Left lung (tissue), 10 donors: Measurements from ENCODE around the gene TRIL. TPM values are rescaled to one million over a fixed set of nuclear protein-coding genes. Genes with fewer than 3 reads are reported as not detected.

ENCODE experiments used
- ATAC-seq: fragments of 200-7000 bp; cut with Tn5 transposase; one replicate; pipeline ENCODE4 v1.9.1; 2020; ENCODE audit warnings: moderate library complexity
- DNase-seq, 4 donors: peaks; one replicate each; pipeline ENCODE4 v3.0.0-alpha.2; 2013 to 2020
- H3K27ac ChIP-seq, 2 donors: fragments of 200-600 bp; sonication (generic) in 1 of 2; one replicate each; pipeline versions ENCODE4 v1.5.0 to v1.8.0; 2020 to 2021
- H3K27me3 ChIP-seq, 2 donors: fragments of 200-600 bp; sonication (generic) in 1 of 2; one replicate each; pipeline versions ENCODE4 v1.5.0 to v1.8.0; 2020 to 2021
- H3K36me3 ChIP-seq, 2 donors: fragments of 200-600 bp; sonication (generic) in 1 of 2; one replicate each; pipeline versions ENCODE4 v1.5.0 to v1.8.0; 2020 to 2021
- H3K4me1 ChIP-seq, 2 donors: fragments of 200-600 bp; one replicate each; pipeline ENCODE4 v1.8.0; 2021
- H3K4me3 ChIP-seq, 2 donors: fragments of 200-600 bp; sonication (generic) in 1 of 2; one replicate each; pipeline versions ENCODE4 v1.5.0 to v1.8.0; 2020 to 2021; ENCODE audit warnings: mild to moderate bottlenecking in 1 of 2
- H3K9me3 ChIP-seq, 2 donors: fragments of 200-600 bp; sonication (generic) in 1 of 2; one replicate each; pipeline versions ENCODE4 v1.5.0 to v1.8.0; 2020 to 2021
- CTCF ChIP-seq, 2 donors: fragments of 200-600 bp; sonication (generic) in 1 of 2; IDR thresholded peaks; one replicate each; pipeline versions ENCODE4 v1.5.0 to v1.8.0; 2021; ENCODE audit warnings: antibody characterized with exemption in 2 of 2
- intact Hi-C, 2 donors: fragments of 100-400 bp; cut with DNase I; formaldehyde crosslinking; loops; one replicate each; pipeline versions ENCODE4 v1.11.2 to v1.14.2; 2022
- polyA plus RNA-seq, 6 donors: library from polyadenylated mRNA; unstranded; fragments of 120-200 nt; gene quantifications; one replicate each; pipeline ENCODE4 v1.2.1, GENCODE V29; 2013; ENCODE audit not compliant: insufficient read length in 6 of 6
- total RNA-seq, 2 donors: library from RNA; stranded (reverse); fragmentation: NEBNext Ultra II Directional; extraction: Animal tissue kit (Norgen Biotek cat#: 25700); gene quantifications; one replicate each; pipeline ENCODE4 v1.2.1, GENCODE V29; 2021
- donor health status: DM: no; HTN: yes; CAD: no.
- donor health status: DM: no; HTN: no; CAD: no.

Gene TRIL
- total and polyA plus RNA-seq, 8 donors: 2.9 to 58.2 (median 48.7) TPM

- H3K27ac ChIP-seq: no peak overlapping the region
- ATAC-seq (peak; percentile 96), DNase-seq (peak; percentile 70 to 93 (median 84))
- TF ChIP-seq CTCF (IDR thresholded peaks at IDR 0.05): peak; percentile 73 to 87
- intact Hi-C loops: loop anchor here (5.0 to 10.0 kb wide), 3 partner anchors 175 to 478 kb away; no protein-coding TSS in a partner anchor
- peaks cover 0 to 22% of the 10 kb centered on the region in 2 donors for H3K4me1 ChIP-seq
- H3K36me3 ChIP-seq: no peaks in the 10 kb centered on the region
- H3K4me3 ChIP-seq: peak overlapping the region; percentile 29 to 42
- H3K27me3 ChIP-seq: peaks cover 0 to 10% of the 10 kb centered on the region in 2 donors
- no peaks in the 10 kb centered on the region for H3K9me3 ChIP-seq
These were observed 31.1 kb downstream of the TRIL start for GRCh38 chr7:28926871-28927597.

GRCh38 chr7:28922624-28923331 is 35.4 kb downstream of the TRIL start:
- Histone ChIP-seq H3K9me3 (no peaks in the 10 kb centered on the region), H3K27ac (no peak overlapping the region), H3K4me1 (peaks cover 0 to 25% of the 10 kb centered on the region in 2 donors), H3K36me3 (no peaks in the 10 kb centered on the region), H3K4me3 (no peak overlapping the region), H3K27me3 (peaks cover 0 to 10% of the 10 kb centered on the region in 2 donors)
- peak; percentile 41 to 88 (median 74) for DNase-seq
- intact Hi-C loops: loop anchor here (5.0 to 10.0 kb wide), 3 partner anchors 182 to 485 kb away; no protein-coding TSS in a partner anchor
- peak; percentile 80 for ATAC-seq
- TF ChIP-seq CTCF (IDR thresholded peaks at IDR 0.05): peak; percentile 64 to 79

- DNase-seq (peak in 2 of 4 donors; percentile 57 to 77), ATAC-seq (peak; percentile 98)
- Histone ChIP-seq H3K27ac (no peak overlapping the region), H3K4me1 (peaks cover 0 to 20% of the 10 kb centered on the region in 2 donors), H3K9me3 (no peaks in the 10 kb centered on the region), H3K36me3 (no peaks in the 10 kb centered on the region), H3K27me3 (peaks cover 0 to 10% of the 10 kb centered on the region in 2 donors), H3K4me3 (no peak overlapping the region)
- TF ChIP-seq CTCF (IDR thresholded peaks at IDR 0.05): peak; percentile 69 to 89
- intact Hi-C loops: loop anchor here (5.0 to 10.0 kb wide), 3 partner anchors 183 to 485 kb away; no protein-coding TSS in a partner anchor
These were observed 36.3 kb downstream of the TRIL start for GRCh38 chr7:28921822-28922221.

- no peak overlapping the region for H3K27ac ChIP-seq
- ATAC-seq (no peak), DNase-seq (no peak)
- intact Hi-C loops: loop anchor here (5.0 to 10.0 kb wide), 3 partner anchors 184 to 487 kb away; no protein-coding TSS in a partner anchor
- H3K36me3 ChIP-seq: no peaks in the 10 kb centered on the region
- no peaks in the 10 kb centered on the region for H3K27me3 ChIP-seq
- H3K4me3 ChIP-seq: no peak overlapping the region
- H3K4me1 ChIP-seq: peaks cover 0 to 14% of the 10 kb centered on the region in 2 donors
- TF ChIP-seq CTCF (IDR thresholded peaks at IDR 0.05): no peak
- H3K9me3 ChIP-seq: no peaks in the 10 kb centered on the region
These were observed 37.7 kb downstream of the TRIL start for GRCh38 chr7:28920424-28920823.

GRCh38 chr7:28919510-28919909 is 38.6 kb downstream of the TRIL start:
- H3K36me3 ChIP-seq: no peaks in the 10 kb centered on the region
- no peak for ATAC-seq
- H3K4me1 ChIP-seq: peaks cover 0 to 14% of the 10 kb centered on the region in 2 donors
- no peak overlapping the region for H3K27ac ChIP-seq
- no peak for DNase-seq
- TF ChIP-seq CTCF (IDR thresholded peaks at IDR 0.05): no peak
- no peaks in the 10 kb centered on the region for H3K27me3 ChIP-seq
- H3K4me3 ChIP-seq: no peak overlapping the region
- no peaks in the 10 kb centered on the region for H3K9me3 ChIP-seq
- intact Hi-C loops: no loop called here
